HL-60 (cell line): ENCODE data around the gene C19orf12.

Experiments used
- DNase-seq, 2 experiments: peaks; one replicate each; pipeline ENCODE4 v3.0.0-alpha.2; 2010 to 2020; ENCODE audit warnings: low read depth in 1 of 2, low spot score in 1 of 2
- H3K27ac ChIP-seq: fragments of 250-450 bp; sonication (Bioruptor Pico); replicated peaks from 2 replicates; pipeline ENCODE4 v1.5.1; 2020; ENCODE audit warnings: mild to moderate bottlenecking, moderate library complexity
- H3K27me3 ChIP-seq: fragments of 250-450 bp; sonication (Bioruptor Pico); 2 replicates; pipeline ENCODE4 v1.5.1; 2021; ENCODE audit warnings: mild to moderate bottlenecking, moderate library complexity; ENCODE audit not compliant: insufficient read depth, poor library complexity, severe bottlenecking
- H3K4me3 ChIP-seq: replicated peaks from 2 replicates; pipeline ENCODE4 v1.5.1; 2011; ENCODE audit warnings: mild to moderate bottlenecking, control low read depth, low read length; ENCODE audit not compliant: insufficient read depth
- CTCF ChIP-seq: IDR thresholded peaks from one replicate; pipeline ENCODE4 v1.5.1; 2011; ENCODE audit warnings: low read length, control low read depth, inconsistent platforms; ENCODE audit not compliant: insufficient read depth
- GABPA ChIP-seq: IDR thresholded peaks from 2 replicates; pipeline ENCODE4 v1.6.1; 2012; ENCODE audit warnings: low read depth
- POLR2AphosphoS5 ChIP-seq: IDR thresholded peaks from 2 replicates; pipeline ENCODE4 v1.6.1; 2012; ENCODE audit warnings: low read depth
- REST ChIP-seq: IDR thresholded peaks from 2 replicates; pipeline ENCODE4 v1.6.1; 2012; ENCODE audit warnings: low read depth; ENCODE audit not compliant: insufficient replicate concordance
- SPI1 ChIP-seq: IDR thresholded peaks from 2 replicates; pipeline ENCODE4 v1.6.1; 2012; ENCODE audit warnings: low read depth, mild to moderate bottlenecking, borderline replicate concordance
- long read RNA-seq: library from polyadenylated mRNA; unstranded; transcript quantifications from one replicate; pipeline ENCODE4 v2.0.0, GENCODE V29; 2020

The C19orf12 gene
- long read RNA-seq, transcript C19orf12-201 (3 exons, 2,464 nt): major isoform, 17 of 24 reads
- long read RNA-seq, partial matches to known transcripts: 0 of 24 reads
- long read RNA-seq, other reads (novel, unspliced or antisense): 2 of 24 reads

- DNase-seq: peak; percentile 30 to 56
- peak within 1 kb of the TSS; percentile 93 for H3K27ac ChIP-seq
- H3K27me3 ChIP-seq: no peaks in the 10 kb centered on the region
- H3K4me3 ChIP-seq: peak within 1 kb of the TSS; percentile 83
- TF ChIP-seq POLR2AphosphoS5 (peak; percentile 49; the same call in 1 of the 2 replicates), SPI1 (no peak), CTCF (no peak), GABPA (peak; percentile 42; the same call in 1 of the 2 replicates), REST (no peak)
Measured at GRCh38 chr19:29714953-29715700, at the start of gene C19orf12. Gene C19orf12, minus strand, starts transcription at chr19:29715261. Its CDS starts 6,848 bp downstream, at chr19:29708413.

- no peak overlapping the region for H3K4me3 ChIP-seq
- no peak for TF ChIP-seq SPI1
- TF ChIP-seq CTCF: no peak
- no peak for TF ChIP-seq POLR2AphosphoS5
- no peak for TF ChIP-seq REST
- TF ChIP-seq GABPA: no peak
- peaks cover 7% of the 10 kb centered on the region for H3K27me3 ChIP-seq
- H3K27ac ChIP-seq: no peak overlapping the region
- no peak for DNase-seq
Measured at GRCh38 chr19:29764361-29764760, 49.3 kb upstream of the C19orf12 start.

- Histone ChIP-seq H3K27me3 (peaks cover 7% of the 10 kb centered on the region), H3K27ac (no peak overlapping the region), H3K4me3 (no peak overlapping the region)
- no peak for DNase-seq
- no peak for TF ChIP-seq POLR2AphosphoS5
- TF ChIP-seq SPI1: no peak
- no peak for TF ChIP-seq GABPA
- no peak for TF ChIP-seq REST
- TF ChIP-seq CTCF: no peak
Measured at GRCh38 chr19:29763196-29763595, 48.1 kb upstream of the C19orf12 start.
